GM19240 (cell line): ENCODE results near the gene SEC31B.

ENCODE experiments used
- DNase-seq: peaks from one replicate; pipeline ENCODE4 v3.0.0; 2011; ENCODE audit warnings: low spot score; ENCODE audit not compliant: insufficient read length

Gene SEC31B

DNA sequence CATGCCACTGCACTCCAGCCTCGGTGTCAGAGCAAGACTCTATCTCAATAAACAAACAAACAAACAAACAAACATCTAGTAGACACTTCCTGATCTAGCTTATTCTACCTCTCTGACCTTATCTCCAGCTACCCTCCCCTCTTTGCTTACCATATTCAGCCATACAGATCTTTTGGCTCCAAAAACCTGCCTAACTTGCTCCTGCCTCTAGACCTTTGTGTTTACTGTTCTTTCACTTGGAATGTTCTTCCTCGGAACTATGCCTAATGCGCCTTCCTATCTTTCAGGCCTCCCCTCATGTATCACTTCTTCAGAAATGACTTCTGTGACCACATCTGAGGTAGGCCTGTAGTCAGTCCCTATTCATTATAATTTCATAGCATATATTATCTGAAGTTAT lies 77.1 kb downstream of the SEC31B start:
- no peak for DNase-seq

DNA sequence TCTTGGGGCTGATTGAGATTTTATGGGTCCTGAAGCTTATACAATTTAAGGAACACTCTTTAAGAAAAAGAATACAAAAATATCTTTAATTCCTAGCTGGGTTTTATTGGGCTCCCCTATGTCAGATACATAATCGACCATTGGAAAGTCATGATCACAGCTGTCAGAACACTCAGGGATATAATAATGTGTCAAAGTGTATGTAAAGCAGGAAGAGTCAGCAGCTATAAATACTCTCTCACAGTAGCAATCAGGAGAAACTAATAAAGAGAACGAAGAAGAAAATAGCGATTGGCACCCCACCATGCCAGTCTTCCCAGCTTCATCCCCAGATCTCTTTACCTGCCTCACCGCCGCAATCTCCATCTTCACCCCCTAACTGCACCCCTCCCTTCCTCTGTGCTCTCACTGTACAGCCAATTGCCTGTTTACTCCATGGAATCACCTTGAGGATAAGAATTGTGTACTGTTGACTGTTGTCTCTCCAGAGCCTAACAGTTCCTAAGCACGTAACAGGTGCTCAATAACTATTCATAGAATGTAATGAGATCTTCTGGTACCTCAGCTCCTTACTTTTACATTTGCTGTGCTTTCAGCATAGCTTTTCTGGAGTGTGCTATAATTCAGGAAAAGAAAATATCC lies 80.9 kb downstream of the SEC31B start:
- no peak for DNase-seq
